Measurements from ENCODE around the gene SPARC.

The SPARC gene

GRCh38 chr5:151659001-151659754 lies 27.5 kb downstream of the SPARC start:
- peak; percentile 78 for DNase-seq

GRCh38 chr5:151657114-151657513 lies 29.6 kb downstream of the SPARC start:
- DNase-seq, result no peak

- DNase-seq, result no peak
Observed at GRCh38 chr5:151656311-151656710, 30.4 kb downstream of the SPARC start.

- DNase-seq, result peak; percentile 79
Observed at GRCh38 chr5:151651997-151652645, 34.6 kb downstream of the SPARC start.

GRCh38 chr5:151648988-151649387 lies 37.7 kb downstream of the SPARC start:
- no peak for DNase-seq

GRCh38 chr5:151648089-151648488 lies 38.6 kb downstream of the SPARC start:
- DNase-seq, result no peak

GRCh38 chr5:151647320-151647861 lies 39.3 kb downstream of the SPARC start:
- DNase-seq, result no peak

GRCh38 chr5:151646334-151646733 lies 40.4 kb downstream of the SPARC start:
- DNase-seq, result no peak

GRCh38 chr5:151643388-151643787 lies 43.3 kb downstream of the SPARC start:
- no peak for DNase-seq

- no peak for DNase-seq
Observed at GRCh38 chr5:151642472-151643140, 44.1 kb downstream of the SPARC start.

GRCh38 chr5:151638619-151639018 lies 48.1 kb downstream of the SPARC start:
- DNase-seq, result no peak

- no peak for DNase-seq
Observed at GRCh38 chr5:151637676-151638075, 49.0 kb downstream of the SPARC start.

- no peak for DNase-seq
Observed at GRCh38 chr5:151633892-151634291, 52.8 kb downstream of the SPARC start.

GRCh38 chr5:151632941-151633340 lies 53.8 kb downstream of the SPARC start:
- DNase-seq, result no peak

- DNase-seq, result no peak
Observed at GRCh38 chr5:151632524-151632923, 54.2 kb downstream of the SPARC start.

GRCh38 chr5:151631941-151632340 lies 54.8 kb downstream of the SPARC start:
- DNase-seq, result no peak

- DNase-seq, result no peak
Observed at GRCh38 chr5:151630088-151630487, 56.6 kb downstream of the SPARC start.

GRCh38 chr5:151628112-151628823 lies 58.4 kb downstream of the SPARC start:
- peak; percentile 78 for DNase-seq

- peak; percentile 11 for DNase-seq
Observed at GRCh38 chr5:151627650-151628049, 59.1 kb downstream of the SPARC start.

- no peak for DNase-seq
Observed at GRCh38 chr5:151625285-151625684, 61.4 kb downstream of the SPARC start.

- no peak for DNase-seq
Observed at GRCh38 chr5:151624476-151624875, 62.2 kb downstream of the SPARC start.

- no peak for DNase-seq
Observed at GRCh38 chr5:151622367-151623088, 64.2 kb downstream of the SPARC start.

Measured in fibroblast of skin of back (primary cell).